HG02970 (cell line): ENCODE measurements around the gene RHOXF2.
"Not testable (repeated sequence)": the region's sequence is repeated elsewhere in the genome, so short reads cannot be mapped to it uniquely, and the experiment has no call there.

Experiments
- ATAC-seq: cut with Tn5 transposase; IDR thresholded peaks from one replicate; pipeline ENCODE4 v1.9.1; 2021; ENCODE audit warnings: mild to moderate bottlenecking, moderate library complexity, moderate number of reproducible peaks; ENCODE audit not compliant: unreplicated experiment, low FRiP score

Gene RHOXF2, protein sequence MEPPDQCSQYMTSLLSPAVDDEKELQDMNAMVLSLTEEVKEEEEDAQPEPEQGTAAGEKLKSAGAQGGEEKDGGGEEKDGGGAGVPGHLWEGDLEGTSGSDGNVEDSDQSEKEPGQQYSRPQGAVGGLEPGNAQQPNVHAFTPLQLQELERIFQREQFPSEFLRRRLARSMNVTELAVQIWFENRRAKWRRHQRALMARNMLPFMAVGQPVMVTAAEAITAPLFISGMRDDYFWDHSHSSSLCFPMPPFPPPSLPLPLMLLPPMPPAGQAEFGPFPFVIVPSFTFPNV

DNA sequence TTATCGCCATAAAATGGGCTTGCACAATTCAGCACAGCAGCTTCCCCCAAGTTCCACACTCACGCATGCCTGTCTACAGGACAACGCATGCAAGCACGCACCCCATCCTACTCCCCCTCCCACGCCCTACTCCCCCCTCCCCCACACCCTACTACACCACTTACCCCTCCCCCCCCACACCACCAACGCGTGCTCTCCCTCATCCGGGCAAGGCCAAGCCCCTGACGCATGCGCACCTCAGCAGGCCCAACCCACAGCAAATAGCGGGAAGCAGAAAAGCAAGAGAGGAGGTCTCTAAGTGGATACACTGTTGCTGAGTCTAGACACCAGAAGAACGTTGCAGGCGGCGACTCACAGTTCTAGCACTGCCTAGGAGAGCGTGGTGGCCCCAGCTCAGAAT is at the start of gene RHOXF2:
Gene RHOXF2, plus strand, starts transcription at position 301 of the 400 bp plus-strand sequence. CDS start 138 bp downstream, outside the sequence.
- not testable (repeated sequence) for ATAC-seq

DNA sequence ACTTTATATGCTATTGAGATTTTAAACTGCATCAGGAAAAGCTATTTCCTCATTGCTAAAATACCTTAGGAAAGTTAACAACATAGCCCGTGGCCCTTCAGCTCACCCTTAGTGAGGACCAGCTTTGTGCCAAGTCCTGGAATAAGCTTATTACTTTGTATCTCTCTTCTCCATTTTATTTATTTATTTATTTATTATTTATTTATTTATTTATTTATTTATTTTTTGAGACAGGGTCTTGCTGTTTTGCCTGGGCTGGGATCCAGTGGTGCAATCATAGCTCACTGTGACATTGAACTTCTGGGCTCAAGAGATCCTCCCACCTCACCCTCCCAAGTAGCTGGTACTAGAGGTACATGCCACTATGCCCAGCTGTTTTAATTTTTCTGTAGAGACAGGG is 49.0 kb upstream of the RHOXF2 start:
- ATAC-seq: no peak

DNA sequence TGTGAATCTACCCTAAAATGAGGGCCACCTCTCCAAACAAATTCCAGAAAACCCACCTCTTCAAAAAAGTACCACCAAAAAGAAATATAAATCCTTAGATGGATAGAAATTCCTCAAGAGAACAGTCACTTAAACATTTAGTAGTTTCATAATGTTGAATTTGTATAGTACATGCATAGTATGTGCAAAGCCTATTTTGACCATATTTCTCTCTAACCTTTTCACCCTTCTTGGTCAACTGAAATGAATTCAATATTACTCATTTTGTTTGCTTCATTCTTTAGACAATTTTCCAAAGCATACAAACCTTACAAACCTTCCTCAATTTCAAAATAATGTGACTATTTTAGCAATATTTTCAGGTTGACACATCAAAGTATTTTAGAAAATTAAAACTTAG is 46.8 kb upstream of the RHOXF2 start:
- no peak for ATAC-seq

DNA sequence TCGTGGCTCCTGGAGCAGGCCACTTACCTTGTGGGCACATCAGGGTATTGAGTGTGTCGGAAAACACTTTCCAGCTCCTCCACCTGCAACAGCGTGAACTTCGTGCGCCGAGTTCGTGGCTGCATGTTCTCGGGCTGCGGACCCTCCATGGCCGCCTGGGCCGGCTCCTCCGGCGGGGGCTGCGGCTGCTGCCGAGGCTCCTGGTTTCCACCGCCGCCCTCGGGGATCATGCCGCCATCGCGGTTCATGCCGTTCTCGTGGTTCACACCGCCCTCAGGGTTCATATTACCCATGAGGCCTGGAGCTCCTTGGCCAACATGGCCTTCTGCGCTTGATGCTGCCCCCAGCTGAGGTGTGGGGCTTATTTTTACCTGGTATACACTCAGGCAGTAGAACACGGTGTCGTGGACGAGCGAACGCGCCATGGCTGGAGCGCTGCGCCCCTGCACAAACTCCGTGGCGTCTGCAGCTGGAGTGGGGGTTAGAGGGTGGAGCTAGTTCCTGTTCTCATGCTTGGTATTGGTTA is 42.9 kb upstream of the RHOXF2 start, which contains the start of gene RHOXF1:
Gene RHOXF1, minus strand, starts transcription at position 476 of the 526 bp plus-strand sequence. Its CDS starts 51 bp downstream, at position 425.
- no peak for ATAC-seq

DNA sequence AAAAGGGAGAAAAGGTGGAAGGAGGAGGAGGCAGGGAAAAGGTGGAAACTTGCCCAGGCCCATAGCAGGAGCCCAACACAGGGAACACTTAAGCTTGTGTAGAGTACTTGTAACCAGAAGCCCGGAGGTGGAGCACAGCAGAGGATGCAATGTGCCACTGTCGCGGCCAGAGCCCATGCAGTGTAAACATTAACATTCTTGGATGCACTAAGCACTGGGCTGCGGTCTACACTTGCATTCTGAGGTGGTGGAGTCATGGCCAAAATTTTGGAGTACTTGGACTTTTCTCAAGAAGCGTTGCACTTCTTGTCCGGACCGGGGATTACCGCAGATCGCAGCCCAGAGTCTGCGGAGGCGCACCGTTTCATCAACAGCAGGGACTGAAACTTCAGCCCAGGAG is 38.2 kb upstream of the RHOXF2 start:
- ATAC-seq: no peak

DNA sequence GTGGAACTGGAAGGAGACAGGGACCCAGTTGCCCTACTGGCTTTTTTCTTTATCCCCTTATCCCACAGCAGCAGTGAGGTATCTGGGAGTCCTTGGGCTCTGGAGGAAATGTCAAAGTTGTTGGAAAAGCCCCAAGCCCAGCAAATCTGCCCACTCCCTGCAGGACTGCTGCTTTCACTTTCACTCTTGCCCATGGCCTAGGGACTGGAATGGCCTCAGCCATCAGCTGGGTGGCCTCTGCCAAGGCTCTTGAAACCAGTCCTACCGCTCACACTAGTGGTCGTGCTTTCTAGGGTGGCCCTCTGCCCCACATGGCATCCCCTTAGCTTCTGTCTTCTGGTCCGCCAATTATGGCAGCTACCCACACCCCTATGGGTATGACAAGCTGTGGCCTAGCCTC is 33.0 kb upstream of the RHOXF2 start:
- ATAC-seq: no peak

DNA sequence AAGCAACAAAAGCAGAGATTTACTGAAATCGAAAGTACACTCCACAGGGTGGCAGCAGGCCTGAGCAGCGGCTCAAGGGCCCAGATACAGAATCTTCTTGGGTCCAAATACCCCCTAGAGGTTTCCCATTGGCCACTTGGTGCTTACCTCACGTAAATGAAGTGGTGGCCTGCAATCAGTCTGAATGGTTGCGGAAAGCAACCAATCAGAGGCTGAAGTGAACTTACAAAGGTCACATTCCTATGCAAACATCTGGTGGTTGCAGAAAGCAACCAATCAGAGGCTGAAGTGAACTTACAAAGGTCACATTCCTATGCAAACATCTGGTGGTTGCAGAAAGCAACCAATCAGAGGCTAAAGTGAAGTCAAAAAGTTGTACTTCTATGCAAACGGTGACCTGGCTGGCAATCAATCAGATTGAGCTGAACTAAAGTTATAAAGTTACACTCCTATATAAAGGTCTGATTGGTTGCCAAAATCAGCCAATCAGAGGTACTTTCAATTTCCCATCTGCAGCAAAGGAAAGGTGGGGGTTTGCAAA is 30.0 kb upstream of the RHOXF2 start:
- ATAC-seq: not testable (repeated sequence)

DNA sequence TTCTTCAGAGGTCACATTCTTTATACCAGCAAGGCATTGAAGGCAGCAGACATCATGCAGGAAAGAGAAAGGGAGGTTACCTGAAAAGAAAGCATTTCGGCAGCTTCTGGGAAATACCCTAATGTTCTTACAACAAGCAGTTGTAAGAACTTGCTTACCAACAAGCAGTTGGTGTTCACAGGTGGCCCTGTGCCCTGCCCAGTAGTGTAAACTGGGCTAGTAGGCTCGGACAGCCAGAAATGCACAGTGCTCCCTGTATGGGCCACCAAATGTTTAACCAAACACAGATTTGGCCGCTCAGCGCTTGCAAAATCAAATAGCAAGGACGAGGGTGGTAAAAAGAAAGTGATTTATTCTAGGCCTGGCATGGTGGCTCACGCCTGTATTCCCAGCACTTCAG is 22.3 kb upstream of the RHOXF2 start:
- ATAC-seq: no peak

DNA sequence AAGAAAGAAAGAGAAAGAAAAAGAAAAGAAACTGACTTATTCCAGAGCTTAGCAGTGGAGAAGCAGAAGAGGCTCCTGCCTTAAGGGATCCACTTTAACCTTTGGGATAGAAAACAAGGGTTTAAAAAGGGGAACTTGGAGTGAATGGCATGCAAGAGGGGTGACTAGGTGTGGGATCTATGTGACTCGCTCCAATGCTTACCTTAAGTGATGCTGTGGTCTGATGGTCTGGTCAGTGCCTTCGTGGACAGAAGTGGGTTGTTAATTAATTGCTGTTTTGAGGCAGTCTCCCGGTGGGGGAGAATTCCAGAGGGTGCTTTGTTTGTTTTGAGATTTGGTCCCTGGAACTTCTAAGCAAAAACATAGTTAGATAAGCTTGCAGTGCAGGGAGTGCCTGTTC is 21.6 kb upstream of the RHOXF2 start:
- ATAC-seq: no peak

DNA sequence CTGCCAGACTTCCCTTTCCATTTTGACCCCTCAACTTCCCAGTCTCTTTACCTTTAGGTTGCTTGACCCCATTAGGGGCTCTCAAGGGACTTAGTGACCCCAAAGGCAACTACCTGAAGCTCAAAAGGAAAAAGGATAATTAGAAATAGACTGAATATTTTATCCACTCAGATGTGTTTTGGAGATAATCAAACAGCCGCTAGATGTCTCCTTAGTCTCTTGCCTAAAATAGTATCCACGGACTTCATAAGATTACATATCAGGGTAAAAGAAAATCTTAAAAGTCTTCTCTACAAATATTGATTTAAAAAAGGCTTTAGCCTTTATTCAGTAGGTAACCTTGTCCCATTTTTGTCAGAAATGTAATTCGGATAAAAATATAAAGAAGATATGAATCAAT is 21.0 kb upstream of the RHOXF2 start:
- ATAC-seq: no peak

DNA sequence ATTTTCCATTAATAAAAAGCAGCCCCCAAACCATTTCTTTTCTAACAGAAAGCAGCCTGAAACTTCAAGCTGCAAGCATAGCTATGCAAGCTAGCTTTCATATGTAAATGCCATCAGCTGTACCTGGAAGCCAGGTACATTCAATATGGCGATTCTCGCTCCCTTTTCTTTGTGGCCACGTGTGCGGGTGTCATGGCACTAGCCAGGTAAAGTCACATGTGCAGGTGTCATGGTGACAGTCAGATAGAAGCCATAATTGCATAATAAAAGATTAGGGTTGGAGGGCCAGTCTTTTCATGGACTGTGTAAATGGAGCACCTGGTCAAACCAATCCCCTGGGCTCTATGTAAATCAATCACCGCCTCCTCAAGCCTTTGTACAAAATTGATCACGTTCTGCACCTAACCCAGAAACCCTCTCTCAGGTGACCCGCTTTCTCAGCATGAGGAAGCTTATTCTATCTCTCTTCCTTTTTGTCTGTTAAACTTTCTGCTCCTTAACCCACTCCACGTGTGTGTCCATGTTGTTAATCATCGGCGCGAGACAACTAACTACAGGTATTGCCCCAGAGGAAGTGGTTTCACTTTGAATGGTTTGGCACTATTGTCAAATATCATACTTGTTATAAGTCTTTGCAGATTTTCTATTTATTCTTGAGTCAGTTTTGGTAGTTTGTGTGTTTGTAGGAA is 18.0 kb upstream of the RHOXF2 start:
- no peak for ATAC-seq

DNA sequence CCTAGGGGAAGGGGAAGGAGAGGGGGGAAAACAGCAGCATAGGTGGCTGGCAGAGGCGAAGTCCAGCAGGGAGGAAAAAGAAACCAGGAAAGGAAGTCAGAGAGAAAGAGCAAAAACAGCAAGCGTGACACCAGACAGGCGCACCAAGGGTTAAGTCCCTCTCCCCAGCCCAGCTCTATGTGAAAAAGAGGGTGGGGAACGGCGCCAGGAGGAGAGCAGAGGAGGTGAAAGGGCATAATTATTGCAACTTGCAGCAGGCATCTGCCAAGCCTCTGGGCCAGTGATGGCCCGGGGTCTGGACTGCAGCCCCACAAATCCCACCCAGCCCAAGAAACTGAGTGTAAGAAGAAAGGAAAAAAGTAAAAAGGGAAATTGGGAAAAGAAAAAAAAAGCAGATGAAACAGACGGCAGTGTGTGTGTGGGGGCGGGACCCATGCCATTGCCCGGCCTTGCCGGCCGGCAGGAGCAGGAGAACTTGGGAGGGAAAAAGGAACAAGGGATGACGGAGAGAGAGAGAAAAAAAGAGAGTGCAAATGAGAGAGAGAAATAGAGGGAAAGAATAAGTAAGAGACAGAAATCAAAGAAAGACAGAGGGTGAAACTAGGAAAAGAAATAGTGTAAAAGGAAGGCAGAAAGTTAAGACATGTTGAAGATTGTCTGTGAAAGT is 14.1 kb upstream of the RHOXF2 start:
- ATAC-seq: no peak

DNA sequence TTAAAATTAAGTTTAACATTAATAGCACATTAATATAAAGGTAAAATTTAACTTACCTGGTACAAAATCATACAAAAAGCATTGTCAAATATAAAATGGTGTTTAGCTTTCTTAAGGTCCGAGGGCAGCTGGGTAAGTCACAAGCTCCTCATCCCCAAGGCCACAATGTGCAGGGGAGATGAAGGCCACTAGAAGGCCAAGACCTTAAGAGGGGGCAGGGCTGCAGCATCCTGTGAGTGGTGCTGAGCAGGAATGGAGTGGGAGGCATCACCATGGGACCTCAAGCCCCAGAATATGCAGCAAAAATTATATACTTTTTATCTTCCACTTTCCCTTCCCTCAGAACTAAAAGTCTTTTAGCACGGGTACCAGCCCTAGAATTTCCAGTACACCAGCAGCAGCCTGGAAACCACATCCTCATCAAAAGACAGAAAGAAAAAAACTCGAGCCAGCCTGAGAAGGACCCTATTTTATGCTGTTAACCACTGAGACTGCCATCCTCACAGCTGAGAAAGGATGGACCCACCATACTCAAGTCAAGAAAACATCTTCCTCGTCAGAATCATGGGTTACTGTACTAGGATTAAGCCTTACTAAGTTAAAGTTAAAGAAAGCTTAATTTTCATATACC is 13.0 kb upstream of the RHOXF2 start:
- ATAC-seq: no peak

DNA sequence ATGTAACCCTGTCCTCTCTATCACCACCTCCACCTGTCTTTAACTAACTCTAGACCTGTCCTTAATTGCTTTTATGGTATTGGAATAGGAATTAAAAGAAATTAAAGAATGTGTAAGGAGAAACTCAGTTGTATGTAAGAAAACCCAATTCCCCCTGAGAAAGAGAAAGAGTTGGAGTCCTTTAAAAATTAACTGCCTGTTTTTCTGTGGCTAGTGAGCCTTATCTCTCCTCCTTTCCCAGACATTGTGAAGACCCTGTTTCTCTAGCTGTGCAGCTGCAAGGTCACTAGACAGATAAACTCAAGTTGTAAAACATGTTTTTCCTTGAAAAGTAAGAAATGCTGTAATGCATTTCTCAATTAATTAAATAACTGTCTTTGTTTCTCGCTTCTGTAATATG is 12.1 kb upstream of the RHOXF2 start:
- ATAC-seq: not testable (repeated sequence)

DNA sequence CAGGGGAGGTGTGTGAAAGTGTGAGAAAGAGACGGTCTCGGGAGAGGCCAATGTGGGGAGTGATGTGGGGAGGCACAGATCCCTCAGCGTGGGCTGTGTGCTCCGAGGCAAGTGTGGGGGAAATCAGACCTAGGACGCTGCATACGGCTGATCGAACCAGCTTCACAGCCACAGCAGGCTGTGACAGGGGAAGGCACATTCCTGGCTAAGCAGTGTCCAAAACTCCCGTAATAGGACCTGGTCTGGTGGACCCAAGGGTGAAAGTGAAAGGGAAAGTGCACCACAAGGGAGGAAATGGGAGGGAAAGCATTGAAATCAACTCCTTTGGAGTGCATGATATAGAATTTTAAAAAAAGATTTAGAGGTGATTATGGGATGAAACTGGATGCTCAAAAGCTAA is 10.9 kb upstream of the RHOXF2 start:
- ATAC-seq: no peak

DNA sequence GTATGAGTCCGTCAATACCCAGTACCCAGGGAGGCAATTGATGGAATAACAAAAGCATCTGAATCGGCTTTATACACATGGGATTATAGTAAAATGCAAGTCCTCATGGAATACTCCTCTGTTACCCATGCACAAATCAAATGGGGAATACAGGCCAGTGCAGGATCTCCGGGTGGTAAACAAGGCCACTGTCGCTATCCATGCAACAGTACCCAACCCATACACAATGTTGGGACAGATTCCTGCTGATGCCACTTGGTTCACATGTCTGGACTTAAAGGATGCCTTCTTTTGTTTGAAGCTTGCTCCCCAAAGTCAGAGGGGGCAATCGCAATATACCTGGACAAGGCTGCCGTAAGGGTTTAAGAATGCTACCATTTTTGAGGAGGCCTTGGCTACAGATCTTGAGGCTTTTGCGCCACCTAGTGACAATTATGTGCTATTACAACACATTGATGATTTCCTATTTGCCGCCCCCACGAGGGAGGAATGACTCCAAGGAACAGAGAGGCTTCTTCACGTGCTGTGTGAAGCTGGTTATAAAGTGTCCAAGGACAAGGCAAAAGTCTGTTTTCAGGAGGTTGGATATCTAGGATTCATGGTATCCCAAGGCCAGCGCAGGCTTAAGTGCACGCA is 8.2 kb upstream of the RHOXF2 start:
- not testable (repeated sequence) for ATAC-seq

DNA sequence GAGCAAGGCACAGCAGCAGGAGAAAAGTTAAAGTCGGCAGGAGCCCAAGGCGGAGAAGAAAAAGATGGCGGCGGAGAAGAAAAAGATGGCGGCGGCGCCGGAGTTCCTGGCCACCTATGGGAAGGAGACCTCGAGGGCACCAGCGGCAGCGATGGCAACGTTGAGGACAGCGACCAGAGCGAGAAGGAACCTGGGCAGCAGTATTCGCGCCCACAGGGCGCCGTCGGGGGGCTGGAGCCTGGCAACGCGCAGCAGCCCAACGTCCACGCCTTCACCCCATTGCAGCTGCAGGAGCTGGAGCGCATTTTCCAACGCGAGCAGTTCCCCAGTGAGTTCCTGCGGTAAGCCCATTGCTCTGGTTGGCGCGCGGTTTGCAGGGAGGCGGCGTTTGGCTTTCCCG is 673 bp downstream of the RHOXF2 start:
- not testable (repeated sequence) for ATAC-seq

DNA sequence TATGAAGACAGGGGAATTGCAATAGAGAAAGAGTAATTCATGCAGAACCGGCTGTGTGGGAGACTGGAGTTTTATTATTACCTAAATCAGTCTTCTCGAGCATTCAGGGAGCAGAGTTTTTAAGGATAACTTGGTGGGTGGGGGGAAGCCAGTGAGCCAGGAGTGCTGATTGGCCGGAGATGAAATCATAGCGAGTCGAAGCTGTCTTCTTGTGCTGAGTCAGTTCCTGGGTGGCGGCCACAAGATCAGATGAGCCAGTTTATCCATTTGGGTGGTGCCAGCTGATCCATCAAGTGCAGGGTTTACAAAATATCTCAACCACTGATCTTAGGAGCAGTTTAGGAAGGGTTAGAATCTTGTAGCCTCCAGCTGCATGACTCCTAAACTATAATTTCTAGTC is 34.8 kb downstream of the RHOXF2 start:
- ATAC-seq: not testable (repeated sequence)

DNA sequence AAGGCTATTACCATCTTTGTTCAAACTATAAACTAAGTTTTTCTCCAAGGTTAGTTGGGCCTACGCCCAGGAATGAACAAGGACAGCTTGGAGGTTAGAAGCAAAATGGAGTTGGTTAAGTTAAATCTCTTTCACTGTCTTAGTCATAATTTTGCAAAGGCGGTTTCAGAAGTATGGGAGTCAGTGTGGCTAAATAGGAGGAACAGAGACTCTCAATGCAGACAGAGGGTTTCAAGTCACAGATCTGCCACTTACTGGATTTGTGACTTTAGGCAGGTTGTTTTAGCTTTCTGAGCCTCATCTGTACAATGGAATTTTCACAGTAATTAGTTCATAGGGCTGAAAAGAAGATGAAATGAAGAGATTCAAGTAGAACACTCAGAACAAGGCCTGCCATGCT is 35.3 kb downstream of the RHOXF2 start:
- not testable (repeated sequence) for ATAC-seq

DNA sequence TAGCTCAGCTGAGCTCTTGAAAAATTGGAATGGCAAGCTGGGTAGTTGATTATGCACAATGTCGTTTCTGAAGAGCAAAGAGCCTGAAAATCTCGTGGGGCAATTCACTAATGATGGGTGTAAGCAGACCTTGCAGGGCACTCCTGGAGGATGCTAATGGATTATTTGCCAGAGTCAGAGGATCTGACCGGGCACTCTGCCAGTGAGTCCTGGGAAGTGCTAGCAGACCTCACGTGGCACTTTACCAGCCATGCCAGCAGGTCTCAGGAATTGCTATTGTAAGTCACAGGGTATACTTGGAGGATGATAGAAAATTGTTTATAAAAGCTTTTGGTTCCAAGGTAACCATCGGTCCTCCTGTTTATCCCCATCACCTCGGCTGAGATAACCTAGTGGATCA is 37.4 kb downstream of the RHOXF2 start:
- ATAC-seq: not testable (repeated sequence)
